SHP77 (cell line): ENCODE results near the gene ENGASE.

Experiments
- DNase-seq, 2 experiments: peaks; one replicate each; lab custom pipeline; 2025; lab: John Stamatoyannopoulos, UW

ENGASE gene

DNA sequence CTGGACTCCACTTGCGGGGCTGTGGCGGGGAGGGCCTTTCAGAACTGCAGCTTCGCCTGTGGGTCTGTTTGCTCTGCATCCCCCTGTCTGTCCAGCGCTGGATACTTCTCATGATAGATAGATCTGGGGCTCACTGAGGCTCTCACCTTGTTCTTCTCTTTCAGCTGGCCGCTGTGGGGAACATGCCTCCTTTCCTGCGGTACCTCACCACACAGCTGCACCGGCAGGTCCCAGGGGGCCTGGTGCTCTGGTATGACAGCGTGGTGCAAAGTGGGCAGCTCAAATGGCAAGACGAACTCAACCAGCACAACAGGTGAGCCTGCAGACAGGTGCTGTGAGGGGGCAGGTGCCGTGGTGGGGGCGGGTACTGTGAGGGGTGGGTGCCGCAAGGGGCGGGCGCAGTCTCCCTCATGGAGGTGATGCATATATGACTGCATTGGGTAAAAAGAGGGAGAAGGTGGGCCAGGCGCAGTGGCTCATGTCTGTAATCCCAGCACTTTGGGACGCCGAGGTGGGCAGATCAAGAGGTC, 6.2 kb downstream of the ENGASE start:
- DNase-seq: no peak

DNA sequence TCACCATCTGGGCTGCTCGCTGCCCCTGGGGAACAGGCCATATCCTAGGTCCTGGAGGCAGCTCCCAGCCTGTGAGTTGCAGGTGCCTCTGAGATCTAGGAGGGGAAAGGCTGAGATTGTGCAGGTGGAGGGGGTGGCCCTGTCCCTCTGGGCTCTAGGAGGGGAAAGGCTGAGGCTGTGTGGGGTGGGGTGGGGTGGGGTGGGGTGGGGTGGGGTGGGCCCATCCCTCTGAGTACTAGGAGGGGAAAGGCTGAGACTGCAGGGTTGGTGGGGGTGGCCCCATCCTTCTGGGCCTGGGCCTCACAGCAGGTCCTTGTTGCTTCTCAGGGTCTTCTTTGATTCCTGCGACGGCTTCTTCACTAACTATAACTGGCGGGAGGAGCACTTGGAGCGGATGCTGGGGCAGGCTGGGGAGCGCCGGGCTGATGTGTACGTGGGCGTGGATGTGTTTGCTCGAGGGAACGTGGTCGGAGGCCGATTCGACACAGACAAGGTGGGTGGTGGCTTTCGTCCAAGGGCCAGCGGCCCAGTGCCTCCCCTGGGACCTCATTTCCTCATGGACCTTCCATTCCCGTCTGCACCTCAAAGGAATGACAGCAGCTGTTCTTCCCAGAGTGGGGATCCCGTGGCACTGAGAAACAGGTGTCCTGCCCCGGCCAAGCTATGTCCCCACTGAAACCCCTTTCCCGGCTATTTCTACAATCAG, 7.1 kb downstream of the ENGASE start:
- DNase-seq: no peak

DNA sequence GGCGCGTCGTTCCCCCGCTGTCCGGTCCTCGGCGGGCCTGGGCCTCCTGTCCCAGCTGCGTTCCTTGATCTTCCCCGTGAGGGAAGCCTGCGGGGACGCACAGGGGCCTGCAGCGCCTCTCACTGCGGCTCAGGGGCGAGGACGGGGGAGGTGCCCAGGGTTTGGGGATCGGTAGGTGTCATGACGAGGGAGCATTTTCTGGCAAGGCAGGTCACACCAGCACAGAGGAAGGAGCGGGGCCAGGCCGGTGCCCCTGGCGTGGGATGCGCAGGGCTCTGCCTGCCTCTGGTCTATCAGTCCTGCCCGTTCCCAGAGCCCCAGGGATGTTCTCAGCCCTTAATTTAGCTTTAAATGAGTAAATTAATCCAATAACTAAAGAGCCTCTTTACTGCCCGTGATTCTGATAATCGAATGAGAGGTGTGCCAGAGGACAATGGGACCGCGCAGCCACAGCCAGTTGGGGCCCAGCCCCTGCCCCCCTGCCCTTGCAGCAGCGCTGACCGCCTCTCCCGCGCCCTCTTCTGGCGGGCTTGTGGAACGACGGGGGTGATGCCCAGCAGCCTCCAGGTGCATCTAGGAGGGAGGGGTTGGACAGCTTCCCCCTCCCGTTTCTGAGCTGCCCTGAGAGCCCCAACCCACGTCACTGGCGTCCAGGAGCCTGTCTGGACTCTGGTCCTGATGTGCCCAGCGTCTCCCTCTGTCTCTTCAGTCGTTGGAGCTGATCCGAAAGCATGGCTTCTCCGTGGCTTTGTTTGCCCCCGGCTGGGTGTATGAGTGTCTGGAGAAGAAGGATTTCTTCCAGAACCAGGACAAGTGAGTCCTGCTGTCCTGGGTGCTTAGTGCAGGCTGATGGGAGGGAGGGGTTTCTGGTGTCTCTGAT, 7.9 kb downstream of the ENGASE start:
- peak; percentile 41 to 57 for DNase-seq

DNA sequence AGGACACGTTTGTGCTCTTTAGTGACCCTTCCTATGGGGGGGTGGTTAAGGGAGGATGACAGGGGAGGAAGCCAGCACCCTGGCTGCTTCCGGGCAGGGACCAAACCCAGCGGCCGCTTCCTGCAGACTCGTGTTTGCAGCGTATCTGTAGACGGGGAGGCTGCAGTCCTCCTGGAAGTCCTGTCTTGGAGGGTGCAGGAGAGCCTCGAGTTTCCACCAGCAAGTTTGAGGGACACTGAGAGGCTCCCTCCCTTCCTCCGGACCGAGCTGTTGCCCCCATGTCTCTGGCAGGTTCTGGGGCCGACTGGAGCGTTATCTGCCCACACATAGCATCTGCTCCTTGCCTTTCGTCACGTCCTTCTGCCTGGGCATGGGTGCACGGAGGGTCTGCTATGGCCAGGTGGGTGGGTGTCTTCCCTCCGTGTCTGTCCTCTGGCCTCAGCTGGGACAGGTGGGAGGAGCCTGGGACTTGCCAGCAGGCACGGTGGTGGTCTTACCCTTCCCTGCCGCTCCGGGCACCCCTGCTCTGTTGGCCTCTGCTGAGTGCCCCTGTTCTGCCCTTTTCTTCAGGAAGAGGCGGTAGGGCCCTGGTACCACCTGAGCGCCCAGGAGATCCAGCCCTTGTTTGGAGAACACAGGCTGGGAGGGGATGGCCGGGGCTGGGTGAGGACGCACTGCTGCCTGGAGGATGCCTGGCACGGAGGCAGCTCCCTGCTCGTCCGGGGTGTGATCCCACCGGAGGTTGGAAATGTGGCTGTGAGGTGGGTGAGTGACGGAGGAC, 8.8 kb downstream of the ENGASE start:
- DNase-seq: no peak

DNA sequence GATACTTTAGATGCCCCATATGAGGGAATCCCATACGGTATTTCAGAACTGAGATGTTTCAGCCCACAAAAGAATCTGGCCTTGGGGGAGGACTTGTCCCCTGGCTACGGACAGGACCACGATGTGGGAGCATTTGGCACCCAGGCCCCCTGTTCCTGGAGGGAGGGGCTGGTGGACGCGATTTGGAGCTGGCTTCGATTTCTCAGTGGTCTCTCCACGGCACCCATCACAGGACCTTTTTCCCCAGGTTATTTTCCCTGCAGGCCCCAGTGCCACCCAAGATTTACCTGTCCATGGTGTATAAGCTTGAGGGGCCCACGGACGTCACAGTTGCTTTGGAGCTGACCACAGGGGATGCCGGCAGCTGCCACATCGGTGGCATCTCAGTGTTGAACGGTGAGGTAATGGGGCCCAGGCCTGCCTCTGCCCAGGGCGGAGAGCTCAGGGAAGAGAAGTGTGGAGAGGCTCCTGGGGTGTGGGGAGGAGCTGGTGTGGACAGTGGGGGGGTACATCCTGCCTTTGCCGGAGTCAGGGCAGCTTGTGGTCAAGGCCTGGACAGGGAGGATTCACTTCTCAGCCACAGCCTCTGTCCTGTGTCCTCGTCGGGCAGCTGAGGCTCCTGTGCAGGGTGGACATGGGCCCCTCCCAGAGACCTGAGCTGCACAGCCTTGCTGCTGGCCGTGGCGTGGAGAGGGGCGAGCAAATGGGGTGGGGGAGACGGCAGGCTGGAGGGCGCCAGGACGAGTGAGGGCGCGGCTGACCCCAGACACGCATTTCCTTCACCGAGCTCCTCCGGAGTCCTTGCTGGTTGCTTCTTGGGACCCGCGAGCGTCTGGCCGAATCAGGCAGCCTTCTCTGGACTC, 9.9 kb downstream of the ENGASE start:
- no peak for DNase-seq

DNA sequence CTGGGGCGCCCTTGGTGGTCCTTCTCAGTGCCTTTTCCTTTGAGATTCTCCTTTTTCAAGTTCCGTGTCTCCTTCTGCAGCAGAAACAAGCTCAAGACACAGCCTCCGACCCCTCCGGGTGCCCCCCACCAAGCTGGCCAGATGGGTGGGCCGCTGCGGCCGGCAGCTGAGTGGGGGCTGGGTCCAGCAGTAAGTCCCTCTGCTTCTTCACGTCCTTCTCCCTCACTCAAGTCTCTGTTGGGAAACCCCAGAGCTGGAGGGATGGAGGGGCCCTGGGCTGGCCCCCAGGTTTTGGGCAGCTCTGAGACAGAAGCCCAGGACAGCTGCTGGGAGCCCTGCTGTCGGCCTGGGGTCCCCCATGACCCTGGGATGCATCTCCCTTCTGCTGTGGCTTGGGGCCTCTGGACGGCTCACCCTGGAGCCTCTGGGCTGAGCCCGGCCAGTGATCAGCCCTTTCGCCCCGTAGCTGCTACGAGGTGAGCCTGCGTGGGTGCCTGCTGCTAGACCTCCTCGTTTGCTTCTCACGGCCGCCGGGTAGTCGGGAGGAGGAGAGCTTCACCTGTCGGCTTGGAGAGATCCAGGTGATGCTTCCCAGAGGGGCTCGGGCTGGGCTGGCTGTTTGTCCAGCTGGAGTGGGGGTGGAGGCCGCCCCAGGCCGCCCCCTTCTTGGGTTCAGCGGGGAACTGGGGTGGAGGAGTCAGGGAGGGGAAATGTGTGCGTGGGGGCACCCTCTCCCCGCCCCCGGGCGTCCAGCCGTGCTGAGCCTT, 10.7 kb downstream of the ENGASE start:
- DNase-seq: no peak

DNA sequence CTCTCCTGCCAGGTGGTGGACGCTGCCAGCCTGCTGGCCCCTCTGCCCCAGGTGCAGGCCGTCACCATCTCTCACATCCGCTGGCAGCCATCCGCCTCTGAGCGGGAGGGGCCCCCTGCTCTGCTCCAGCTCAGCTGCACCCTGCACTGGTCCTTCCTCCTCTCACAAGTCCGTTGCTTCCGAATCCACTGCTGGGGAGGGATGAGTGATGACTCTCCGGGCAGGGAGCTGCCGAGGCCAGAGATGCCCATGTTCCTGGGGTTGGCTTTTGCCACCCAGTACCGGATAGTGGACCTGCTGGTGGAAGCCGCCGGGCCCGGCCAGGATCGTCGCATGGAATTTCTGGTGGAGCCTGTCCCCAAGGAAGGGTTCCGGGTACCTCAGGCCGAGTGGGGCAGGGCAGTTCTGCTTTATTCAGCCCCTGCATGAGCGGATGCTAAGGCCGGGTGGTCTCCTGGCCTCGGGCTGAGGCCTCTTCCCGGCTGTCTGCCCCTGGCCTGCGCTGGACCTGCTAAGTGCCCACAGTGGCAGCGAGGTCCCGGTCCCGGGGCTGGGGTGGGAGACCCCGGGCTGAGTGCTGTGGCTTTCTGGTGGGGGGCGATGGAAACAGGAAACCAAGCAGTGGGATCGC, 11.4 kb downstream of the ENGASE start:
- no peak for DNase-seq

DNA sequence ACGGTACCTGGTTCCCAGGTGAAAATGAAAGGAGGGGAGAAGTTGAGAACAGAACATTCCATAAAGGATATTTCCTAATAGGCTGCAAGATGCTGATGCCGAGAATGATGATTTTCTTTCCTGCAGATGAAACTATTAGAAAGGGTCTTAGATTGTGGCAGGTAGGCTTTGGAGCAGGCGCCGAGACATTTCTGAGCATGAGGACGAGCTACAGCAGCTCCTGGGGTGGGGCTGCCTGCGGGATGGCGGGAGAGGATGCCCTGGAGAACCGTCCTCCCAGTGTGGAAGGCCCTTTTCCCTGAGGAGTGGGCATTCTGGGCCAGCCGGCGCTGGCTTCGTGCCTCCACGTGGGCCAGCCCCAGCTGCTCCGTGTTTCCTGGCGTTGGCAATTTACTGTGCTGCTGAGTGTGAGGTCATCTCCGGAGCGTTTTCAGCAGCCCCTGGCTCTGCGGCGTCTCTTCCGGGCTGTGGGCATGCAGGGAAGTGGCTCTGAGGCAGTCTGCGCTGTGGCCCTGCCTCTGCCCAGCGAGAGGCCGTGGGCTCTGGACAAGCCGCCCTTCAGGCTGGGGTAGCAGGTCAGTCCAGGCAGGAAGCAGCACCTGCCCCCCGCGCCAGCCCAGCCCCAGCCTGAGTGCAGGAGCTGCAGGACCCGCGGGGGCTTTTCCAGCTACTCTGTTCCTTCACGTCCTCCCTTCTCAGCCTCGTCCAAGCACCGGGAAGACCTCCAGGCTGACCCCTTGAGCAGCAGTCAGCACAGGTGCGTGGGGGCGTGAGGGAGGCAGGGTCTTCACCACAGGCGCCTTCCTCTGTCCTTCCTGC, 12.2 kb downstream of the ENGASE start:
- DNase-seq: no peak

DNA sequence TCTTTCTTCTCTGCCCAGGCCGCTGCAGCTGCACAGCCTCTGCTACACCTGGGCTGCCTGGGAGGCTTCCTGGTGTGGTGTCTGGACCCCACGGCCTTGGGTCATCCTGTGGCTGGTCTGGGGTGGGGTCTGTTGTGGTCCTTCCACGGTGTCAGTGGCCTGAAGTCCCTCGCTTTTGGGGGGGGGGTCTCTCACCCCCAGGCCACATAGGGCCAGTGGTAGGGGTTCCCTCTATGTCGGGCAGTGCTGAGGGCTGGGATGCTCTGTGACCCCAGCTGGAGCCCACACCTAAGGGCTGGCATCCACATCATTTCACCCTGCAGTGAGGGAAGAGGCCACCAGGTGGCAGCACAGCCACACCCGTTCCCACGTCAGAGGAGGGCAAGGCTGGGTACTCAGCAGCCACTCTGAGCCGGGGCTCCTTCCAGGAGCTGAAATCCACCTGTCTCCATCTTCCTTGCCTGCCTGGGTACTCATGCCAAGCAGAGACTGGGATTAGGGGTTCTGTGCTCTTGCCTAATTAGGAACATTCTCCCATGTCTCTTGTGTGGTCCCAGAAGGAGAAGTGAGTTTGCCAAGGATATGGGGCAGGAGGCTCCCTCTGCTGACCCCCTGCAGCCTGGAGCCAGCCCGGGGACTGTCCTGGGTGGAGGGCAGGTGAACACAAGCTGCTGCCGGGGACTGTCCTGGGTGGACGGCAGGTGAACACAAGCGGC, 13.0 kb downstream of the ENGASE start:
- DNase-seq: peak; percentile 61 to 80

DNA sequence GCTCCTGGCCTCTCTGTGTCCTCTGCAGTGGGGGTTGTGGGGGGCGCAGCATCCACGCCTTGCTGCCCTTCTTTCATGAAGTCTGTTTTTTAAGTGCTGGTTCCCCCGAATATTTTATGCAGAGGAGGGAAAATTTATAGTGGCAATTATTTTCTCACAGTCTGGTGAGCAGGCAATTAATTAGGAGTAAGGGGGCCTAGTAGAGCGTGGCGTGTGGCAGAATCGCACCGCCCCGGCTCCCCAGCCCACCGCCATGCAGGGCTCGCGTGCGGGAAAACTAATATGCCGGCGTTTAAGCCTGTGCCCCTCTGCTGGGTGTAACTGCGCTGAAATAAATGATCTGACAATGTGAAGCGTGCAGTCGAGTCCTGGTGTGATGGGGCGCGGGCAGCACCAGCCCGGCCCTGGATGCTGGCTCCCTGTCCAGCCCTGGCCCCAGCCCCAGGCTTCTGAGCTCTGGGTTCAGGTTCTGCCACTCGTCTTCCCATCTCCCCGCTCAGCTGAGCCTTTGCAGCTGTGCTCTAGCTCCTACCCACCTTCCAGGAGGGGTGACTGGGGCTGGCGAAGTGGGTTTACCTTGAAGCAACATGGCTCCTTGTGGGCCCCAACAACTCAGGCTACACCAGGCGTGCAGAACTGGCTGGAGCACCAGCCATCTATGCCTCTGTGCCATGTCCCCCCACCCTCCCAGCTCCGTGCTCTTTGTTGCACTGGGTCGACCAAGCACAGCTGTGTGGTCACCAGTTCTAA, 13.8 kb downstream of the ENGASE start:
- no peak for DNase-seq

DNA sequence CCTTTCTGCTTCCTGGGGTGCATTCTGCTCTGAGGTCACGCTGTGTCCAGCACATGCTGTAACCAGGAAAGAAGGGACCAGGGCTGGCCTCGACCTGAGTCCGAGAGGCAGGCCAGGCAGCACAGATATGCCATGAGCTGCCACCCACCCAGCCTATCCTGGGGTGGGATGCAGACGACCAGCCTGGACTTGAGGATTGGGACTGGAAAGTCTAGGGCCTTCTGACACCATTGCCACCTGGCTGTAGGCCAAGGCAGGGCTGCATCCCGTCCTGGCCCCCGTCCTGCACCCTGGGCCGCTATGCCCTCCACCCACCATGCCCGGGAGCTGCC, 14.3 kb downstream of the ENGASE start:
- no peak for DNase-seq

DNA sequence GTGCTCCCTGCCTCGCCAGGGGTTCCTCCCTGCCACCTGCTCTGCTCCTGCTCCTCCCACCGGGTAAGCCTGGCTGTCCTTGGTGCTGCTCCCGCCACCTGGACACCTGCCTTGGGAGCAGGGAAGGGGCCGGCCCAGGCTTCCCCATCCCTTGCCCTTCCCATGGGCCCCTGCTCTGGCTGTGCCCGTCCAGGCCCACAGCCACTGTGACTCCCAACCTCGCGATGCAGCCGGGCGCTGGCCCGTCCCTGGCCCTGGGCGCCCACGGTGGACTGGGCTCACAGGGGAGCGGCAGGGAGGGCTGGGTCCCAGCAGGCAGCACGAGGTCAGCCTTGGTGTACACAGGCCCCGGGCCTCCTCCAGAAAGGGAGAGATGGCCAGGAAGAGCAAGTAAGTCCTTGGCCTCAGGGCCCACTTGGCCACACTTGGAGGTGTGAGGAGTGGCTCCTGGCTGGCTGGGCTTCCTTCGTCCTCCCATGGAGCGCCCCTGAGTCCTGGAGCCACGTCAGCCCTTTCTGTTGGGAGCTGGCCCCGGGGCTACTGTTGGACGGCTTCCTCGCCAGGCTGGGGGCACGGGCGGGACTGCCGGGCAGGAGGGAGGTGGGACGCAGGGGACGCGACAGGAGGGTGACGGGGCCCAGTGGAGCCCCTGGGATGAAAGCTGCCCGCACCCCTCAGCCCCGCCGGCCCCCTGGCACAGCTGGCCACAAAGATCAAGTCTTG, 15.3 kb downstream of the ENGASE start:
- no peak for DNase-seq

DNA sequence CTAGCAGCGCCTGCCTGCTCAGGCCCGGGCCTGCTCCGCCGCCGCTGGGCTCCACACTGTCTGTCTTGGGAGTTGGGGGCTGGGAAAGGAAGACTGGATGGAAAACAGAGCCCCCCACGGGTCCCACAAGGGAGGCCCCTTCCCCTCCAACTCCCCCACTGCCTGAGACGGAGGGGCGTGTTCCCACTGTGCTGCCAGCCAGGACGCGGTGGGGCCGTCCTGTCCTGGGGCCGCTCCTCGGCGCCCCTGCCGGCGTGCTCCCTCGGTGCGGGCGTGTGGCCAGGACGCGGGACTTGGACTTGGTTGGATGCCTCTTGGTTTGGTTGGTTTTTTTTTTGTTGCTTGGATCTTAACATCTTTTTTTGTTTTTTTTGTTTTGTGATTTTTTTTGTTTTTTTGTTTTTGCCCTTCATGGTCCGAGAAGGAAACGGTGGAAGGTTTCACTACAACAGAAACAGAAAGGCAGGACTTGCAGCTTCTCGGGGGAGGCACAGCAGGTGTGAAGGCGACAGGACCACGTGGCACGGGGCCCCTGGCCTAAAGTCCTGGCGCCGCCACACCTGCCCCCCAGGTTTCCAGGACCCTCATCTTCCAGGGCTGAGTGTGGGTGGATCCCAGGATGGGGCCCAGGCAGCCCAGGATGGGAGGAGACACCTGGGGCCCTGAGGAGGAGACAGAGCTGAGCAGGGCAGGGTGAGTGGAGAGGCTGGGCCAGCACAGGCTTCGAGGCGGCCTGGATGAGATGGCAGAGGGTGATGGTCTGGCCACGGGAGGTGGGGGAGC, 16.0 kb downstream of the ENGASE start:
- no peak for DNase-seq

DNA sequence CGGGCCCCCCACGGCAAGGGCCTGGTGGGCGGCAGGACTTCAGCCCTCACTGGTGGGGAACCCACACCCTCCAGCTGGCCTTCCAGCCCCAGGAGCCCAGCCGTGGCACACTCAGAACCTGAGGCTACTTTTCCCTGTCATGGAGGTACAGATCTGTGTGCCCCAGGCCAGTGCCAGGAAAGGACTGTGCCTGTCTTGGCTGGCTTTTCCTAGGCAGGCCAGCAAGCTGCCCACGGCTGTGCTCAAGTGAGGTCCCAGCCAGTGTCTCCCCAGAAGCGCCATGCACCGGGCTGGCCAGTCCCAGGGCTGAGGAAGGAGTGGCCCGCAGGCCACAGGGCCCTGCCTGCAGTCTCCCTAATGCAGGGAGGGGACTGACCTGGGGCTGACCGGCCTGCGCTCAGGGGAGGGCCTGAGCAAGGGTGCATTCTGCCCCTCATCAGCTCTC, 16.6 kb downstream of the ENGASE start:
- no peak for DNase-seq

DNA sequence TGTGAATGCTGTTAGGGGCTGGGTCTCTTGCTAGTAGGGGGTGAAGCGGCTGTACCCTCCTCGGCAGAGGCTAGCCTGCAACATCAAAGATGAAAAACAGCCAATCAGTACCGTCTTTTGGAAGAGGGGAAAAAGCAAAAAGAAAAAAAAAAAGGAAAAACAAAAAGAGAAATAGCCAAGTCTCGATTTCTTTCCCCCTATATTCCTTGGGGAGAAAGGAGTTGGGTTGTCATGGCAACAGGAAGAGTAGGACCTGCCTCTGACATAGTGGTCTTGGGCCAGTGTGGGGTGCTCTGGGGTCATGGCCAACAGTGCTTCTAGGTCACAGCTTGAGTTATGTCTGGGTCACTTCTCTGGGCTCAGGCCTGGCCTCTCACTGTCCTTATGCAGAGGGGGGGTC, 17.9 kb downstream of the ENGASE start:
- no peak for DNase-seq

DNA sequence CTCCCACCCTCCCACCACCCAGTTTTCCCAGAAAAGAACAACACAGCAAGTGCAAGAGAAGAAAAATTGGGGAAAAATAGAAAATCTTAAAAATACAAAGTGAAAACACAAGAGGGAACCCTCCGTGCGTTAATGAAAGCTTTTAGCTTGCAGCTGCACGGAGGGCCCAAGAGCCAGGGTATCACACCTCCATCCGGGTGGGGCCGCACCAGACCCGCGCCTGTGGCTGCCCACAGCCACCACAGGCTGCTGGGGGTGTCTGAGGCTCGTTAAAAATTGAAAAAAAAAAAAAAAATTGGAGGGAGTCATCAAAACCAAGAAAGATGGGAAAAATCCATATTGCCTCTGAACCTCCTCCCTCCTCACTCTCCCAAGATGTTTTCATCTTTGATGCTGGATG, 18.6 kb downstream of the ENGASE start:
- no peak for DNase-seq
